Hippocampal formation (tissue), 2 donors: ENCODE results near the gene ZER1.

ENCODE experiments used
- DNase-seq, 2 donors: peaks; one replicate each; lab custom pipeline; 2025; lab: John Stamatoyannopoulos, UW

Gene ZER1

GRCh38 chr9:128735373-128735772, 36.4 kb downstream of the ZER1 start:
- no peak for DNase-seq

DNA sequence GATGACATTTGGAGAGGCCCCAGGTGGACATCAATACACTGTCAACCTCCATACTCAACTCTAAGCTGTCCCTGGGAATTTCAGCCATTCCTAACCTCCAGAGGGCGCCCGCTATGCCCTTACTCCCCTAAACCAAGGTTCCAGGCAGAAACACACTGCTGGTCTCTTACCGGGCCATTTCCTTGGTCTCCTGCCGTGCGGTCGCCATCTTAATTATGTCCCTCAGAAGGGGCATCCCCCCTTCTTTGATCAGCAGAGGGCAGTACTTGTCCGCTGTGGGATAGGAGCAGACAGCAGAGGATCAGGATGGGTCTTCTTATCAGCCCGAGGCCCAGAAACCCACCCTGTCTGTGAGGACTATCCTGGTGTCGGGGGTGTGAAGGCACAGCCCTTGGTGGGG, 38.5 kb downstream of the ZER1 start:
- DNase-seq = peak in 1 of 2 donors; percentile 34

GRCh38 chr9:128732576-128732975, 39.2 kb downstream of the ZER1 start:
- no peak for DNase-seq

GRCh38 chr9:128731691-128732090, 40.0 kb downstream of the ZER1 start:
- no peak for DNase-seq

DNA sequence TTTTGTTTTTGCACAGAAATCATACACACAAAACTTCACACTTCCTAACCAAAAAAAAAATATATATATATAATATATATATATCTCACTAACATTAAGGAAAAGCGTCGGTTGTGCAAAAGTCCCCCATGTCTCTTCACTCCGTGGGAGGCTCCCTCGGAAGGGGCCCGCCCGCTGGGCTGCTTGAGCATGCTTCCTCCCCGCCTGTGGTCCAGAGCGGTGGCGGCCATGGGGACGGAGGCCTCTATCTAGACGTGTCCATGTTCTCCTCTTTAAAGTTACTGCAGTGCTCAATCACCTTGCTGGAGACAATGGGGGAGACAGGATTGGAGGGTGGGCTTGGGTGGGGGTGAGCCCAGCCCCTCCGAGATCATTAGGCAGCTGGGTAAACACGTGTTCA, 40.6 kb downstream of the ZER1 start:
- DNase-seq = no peak

GRCh38 chr9:128729766-128730517, 41.8 kb downstream of the ZER1 start:
- no peak for DNase-seq

GRCh38 chr9:128729302-128729701, 42.4 kb downstream of the ZER1 start:
- peak in 1 of 2 donors; percentile 1 for DNase-seq

GRCh38 chr9:128728298-128728697, 43.4 kb downstream of the ZER1 start:
- DNase-seq = no peak

- no peak for DNase-seq
Observed at GRCh38 chr9:128727640-128728248, 44.0 kb downstream of the ZER1 start.

DNA sequence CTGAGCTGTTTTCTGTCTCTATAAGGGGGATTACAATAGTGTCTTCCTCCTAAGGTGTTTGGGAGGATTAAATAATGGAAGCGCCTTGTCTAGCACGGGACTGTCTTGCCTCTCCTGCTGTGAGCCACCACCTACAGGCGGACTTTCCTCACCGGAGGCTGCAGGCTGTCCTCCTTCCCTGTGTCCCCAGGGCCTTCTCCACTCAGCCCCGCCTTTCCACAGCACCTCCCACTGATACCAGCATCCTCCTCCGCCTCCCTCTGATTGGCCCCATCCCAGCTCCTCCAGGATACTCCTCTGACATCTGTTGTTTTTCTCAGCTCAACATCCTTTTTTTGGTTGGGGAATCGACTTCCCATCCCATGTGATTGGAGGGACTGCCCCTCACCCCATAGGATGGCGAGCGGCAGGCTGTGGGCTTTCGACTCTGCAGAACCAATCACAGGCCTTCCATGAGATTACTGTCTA, 46.9 kb downstream of the ZER1 start:
- DNase-seq = peak; percentile 30 to 33

GRCh38 chr9:128723866-128724743, 47.6 kb downstream of the ZER1 start, which contains the start of gene ZDHHC12:
Gene ZDHHC12 (minus strand): TSS chr9:128724127. CDS start chr9:128724093, 34 bp downstream.
- peak; percentile 76 to 83 for DNase-seq

DNA sequence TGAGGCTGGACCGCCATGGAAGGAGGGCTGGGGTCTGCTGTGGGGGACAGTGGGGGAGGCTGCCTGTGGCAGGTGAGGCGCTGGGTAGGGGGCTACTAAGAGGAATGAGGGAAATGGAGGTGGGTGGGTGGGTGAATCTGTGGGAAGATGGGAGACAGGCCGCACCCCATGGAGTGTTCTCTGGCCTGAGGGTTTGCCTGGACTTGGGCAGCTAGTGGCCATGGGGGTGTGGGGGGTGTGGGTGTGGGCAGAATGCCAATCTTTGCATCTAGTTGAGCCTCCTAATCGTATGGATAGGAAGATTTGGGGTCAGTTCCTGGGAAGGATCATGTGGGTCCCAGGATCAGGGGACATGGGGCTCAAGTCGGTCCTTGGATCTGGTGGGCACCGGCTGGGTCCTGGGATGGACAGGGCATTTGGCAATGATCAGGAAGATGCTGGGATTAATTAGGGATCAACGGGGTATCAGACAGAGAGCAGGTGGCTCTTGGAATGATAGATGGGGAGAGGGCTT, 48.3 kb downstream of the ZER1 start:
- no peak for DNase-seq

DNA sequence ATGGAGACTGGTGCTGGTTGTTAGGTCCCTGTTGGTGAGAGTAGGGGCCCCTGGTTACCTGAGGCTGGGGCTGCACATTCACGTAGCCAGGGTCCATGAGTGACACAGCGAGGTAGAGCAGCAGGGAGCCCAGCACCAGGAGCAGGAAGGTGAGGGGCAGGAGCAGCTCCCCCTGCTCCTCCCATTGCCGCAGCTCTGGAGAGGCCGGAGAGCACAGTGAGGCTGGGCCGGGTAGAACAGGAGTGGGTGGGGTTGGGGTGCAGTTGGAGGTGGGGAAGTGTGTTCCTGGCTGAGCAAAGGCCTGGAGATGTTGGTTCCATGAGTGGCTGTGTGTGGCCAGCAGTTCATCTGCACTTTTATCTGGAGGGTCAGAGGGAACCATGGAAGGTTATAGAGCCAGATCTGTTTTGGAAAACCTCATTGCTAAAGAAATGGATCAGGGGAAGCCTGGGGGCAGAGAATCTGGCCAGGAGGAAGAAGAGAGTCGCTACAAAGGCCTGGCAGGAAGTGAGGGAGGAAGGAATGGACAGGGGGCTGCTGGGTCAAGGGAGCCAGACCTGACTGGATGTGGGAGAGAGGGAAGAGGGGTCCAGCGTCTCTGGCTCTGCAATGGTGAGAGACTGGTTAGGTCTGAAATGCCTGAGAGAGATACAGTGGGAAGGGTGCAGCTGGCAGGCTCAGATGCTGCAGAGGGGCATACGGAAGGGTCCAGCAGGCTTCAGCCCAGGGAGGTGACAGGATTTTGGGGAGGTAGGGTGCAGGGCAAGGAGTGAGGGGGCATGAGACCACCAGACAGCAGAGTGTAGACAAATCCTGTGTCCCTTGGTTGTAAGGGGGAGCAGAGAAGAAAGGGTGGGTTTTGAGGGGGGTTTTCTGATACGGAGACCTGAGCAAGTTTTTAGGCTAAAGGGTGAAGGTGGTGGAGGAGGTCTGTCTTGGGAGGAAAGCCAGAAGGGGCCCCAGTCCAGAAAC, 49.1 kb downstream of the ZER1 start:
- DNase-seq = no peak

DNA sequence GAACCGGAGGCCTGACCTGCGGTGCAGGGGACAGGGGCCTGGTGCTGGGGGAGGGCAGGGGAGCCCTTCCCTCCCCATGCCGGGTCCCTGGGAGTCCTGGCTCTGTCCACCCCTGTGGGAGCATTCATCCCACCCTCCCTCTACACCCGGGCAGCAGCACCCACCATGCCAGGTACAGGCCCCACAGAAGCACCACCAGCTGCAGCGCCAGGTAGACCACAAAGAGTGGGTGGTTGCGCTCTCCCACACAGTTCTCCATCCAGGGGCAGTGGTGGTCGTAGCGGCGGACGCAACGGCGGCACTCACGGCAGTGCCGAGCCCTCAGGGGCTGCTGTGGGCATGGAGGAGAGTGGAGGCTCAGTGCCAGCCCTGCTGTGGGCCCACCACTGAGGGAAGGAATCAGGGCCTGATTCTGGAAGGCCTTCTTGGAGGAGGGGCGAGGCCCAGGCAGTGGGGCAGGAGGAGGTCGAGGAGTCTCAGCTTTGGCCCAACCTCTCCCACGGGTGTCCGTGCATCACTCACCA, 50.2 kb downstream of the ZER1 start:
- DNase-seq = no peak

GRCh38 chr9:128720841-128721486, 50.8 kb downstream of the ZER1 start:
- DNase-seq = no peak

DNA sequence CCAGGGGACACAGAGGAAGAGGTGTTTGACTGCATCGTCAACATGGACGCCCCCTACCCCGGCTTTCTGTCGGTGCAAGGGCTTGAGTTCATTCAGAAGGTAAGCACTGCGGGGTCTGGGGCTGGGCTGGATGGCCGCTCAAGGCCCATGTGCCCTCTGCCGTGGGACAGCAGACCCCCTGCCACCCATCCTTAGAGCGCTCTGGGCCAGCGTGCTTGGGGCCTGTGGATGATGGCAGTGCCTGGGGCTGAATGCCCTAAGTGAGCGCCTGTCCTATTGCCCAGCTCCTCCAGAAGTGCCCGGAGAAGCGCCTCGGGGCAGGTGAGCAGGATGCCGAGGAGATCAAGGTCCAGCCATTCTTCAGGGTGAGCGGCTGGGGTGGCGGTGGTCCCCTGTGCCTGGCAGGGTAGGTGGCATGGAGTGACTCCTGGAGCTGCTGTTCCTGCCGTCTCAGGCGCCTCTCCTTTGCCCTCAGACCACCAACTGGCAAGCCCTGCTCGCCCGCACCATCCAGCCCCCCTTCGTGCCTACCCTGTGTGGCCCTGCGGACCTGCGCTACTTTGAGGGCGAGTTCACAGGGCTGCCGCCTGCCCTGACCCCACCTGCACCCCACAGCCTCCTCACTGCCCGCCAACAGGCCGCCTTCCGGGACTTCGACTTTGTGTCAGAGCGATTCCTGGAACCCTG, 51.7 kb downstream of the ZER1 start:
- no peak for DNase-seq

DNA sequence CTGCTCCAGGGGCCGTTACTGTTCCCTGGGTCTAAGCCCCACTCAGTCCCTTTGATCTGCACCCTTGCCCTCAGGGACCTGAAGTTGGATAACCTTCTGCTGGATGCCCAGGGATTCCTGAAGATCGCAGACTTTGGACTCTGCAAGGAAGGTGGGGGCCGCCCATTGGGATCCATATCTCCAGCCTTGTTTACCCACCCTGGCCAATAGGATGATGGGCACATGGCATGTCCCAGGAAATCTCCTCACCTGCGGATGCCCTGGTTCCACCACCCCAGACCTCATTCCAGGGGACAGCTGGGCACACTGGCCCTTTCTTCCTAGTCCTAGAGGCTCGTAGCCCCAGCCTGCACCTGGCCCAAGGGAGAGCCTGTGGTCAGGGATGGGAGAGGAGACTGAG, 53.3 kb downstream of the ZER1 start:
- DNase-seq = no peak

DNA sequence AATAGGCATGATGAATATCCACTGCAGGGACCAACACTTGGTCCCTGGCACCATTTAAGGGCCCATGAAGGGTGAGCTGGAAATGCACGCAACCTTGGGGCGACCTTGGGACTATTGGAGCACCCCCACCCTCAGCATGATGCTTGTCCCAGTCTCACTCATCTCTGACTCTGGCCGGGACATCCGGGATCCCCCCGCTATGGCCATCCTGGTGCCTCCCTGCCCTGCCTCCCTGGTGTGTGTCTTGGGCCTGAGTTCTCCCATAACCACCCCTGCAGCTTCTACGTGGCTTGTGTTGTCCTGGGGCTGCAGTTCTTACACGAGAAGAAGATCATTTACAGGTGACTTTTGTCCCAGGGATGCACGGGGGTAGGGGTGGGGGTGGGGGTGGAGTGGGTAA, 53.7 kb downstream of the ZER1 start:
- no peak for DNase-seq

DNA sequence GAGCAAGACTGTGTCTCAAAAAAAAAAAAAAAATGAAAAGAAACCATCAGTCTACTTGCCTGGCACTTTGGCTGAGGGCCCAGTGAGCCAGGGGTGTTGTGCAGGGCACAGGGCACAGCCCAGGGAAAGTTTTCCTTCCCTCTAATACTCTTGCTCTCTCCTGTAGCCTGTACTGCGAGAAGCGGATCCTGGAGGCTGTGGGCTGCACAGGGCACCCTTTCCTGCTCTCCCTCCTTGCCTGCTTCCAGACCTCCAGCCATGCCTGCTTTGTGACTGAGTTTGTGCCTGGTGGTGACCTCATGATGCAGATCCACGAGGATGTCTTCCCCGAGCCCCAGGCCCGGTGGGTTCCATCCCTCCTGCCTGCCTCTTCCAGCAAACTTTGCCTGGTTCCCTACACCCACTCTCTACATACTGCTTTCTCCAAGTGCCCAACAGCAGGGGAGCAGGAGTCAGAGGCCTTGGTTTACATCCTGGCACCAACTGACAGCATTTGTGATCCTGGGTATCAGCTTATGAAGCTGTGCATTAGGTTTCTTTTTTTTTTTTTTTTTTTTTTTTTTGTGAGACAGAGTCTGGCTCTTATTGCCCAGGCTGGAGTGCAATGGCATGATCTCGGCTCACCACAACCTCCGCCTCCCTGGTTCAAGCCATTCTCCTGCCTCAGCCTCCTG, 55.0 kb downstream of the ZER1 start:
- DNase-seq = no peak
